Measurements from ENCODE around the gene ARHGEF7. TPM values are rescaled to one million over a fixed set of nuclear protein-coding genes. Genes with fewer than 3 reads are reported as not detected.
"Not testable (repeated sequence)": the region's sequence is repeated elsewhere in the genome, so short reads cannot be mapped to it uniquely, and the experiment has no call there.

ARHGEF7 gene
- polyA plus RNA-seq, 4 donors, result 57.2 to 93.8 (median 69.8) TPM

GRCh38 chr13:111245576-111246384, 130.7 kb downstream of the ARHGEF7 start:
- no peak for DNase-seq (ENCODE audit: low read depth in 4 of 4, low spot score in 2 of 4)

DNA sequence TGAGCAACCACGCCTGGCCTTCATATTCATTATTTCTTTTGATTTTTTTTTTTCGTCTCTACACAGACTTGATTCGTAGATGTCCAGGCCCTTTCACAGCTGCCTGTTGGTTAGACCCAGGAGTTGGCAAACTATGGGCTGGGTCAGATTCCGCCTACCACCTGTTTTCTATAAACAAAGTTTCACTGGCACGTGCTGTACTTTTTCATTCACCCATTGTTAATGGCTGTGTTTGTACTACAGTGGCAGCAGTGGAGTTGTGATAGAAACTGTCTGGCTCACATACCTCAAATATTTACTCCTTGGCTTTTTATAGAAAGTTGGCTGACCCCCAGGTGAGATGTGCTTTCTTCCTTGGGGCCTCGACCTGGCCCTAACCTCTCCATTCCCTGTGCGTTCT, 132.4 kb downstream of the ARHGEF7 start:
- DNase-seq (ENCODE audit: low read depth in 4 of 4, low spot score in 2 of 4), result no peak

GRCh38 chr13:111248822-111249221, 133.7 kb downstream of the ARHGEF7 start:
- DNase-seq (ENCODE audit: low read depth in 4 of 4, low spot score in 2 of 4), result no peak

DNA sequence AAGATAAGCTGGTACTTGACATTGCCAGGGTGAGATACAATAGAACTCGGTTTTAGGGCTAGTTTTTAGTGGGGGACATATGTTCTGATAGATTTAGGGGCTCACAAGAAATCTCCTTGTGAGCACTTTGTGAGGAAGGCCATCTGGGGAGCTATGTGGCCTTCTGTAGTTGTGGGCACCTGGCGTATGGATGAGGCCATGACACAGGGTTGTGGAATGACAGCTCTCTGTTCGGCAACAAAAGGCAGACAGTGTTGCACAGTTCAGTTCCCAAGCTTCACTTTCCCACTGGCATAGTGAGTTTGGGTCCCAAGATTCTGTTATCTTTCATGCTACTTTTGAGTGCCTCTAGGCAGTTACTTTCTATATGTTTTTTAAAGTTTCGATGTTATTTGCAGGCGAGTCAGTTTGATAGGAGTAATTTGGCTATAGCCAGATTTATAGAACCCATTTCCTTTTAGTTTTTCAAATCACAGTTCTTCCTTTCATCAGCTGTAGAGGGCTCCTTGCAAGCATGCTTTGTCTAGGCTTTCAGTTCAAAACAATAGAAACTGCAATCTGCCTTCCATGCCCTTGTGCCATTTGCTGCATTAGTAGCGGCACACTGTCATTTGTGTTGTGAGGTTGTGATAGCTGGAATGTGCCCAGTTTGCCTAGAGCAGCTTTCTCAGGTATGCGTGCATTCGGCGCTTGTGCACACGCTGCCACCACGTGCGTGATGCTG, 134.7 kb downstream of the ARHGEF7 start:
- no peak for DNase-seq (ENCODE audit: low read depth in 4 of 4, low spot score in 2 of 4)

DNA sequence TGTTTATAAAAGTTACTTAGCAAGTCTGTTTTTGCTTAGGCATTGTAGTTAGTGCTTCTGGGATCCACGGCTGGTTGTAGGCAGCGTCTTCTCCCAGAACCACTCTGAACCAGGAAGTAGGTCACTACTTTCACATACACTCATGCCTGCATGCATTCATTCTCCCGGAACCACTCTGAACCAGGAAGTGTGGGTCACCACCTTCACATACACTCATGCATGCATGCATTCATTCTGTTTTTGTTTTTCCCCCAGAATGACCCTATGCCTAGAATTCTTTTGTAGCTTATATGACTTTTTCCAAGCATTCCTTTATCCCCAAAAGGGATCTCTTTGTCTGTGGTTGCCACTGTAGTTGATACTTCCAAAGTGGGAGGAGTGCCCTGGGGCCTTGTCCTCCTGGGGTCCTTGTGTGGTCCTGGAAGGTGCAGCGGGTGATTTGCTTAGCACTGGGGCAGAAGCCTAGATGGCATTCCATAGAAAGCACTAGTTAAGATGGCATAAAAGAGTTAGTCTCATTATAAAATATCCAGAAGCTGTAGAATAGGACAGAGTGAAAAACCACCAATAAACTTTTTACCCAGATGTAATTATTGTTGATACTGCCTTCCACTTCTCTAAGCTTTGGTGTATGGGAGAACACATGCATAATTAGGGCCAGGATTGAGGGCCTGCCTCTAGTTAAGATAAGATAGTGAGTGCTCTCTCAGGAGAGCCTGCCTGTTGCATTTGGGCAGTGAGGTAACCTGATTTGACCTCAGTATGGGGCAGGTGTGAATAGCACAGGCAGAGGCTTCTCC, 136.7 kb downstream of the ARHGEF7 start:
- DNase-seq (ENCODE audit: low read depth in 4 of 4, low spot score in 2 of 4), result no peak

- DNase-seq (ENCODE audit: low read depth in 4 of 4, low spot score in 2 of 4), result no peak
These were observed 137.6 kb downstream of the ARHGEF7 start for GRCh38 chr13:111252446-111253364.

- no peak for DNase-seq (ENCODE audit: low read depth in 4 of 4, low spot score in 2 of 4)
These were observed 138.3 kb downstream of the ARHGEF7 start for GRCh38 chr13:111253365-111253872.

DNA sequence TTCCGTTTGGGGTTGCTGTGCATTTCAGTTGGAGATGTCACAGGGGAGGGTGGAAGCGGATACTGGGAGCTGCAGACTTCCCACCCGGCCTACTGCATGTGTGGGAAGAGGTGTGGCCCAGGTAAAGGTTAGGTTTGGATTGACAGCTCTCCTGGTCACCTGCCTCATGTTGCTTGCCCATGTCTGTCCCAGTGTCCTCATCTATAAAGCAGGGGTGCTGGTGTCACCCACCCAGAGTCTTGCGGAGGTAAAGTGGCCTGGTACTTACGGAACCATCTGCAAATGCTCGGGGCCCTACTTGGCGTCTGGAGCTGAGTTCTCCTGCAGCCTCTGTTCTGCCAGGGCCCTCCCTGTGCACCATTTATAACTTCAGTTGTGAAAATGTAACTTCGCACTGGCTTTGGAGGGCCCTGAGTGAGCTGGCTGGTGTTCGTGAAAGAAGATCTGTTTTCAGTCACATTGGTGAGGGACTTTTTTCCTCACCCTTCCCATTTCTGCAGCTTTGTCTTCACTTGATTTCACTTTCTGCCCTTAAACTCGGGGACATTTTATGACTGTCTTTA, 140.2 kb downstream of the ARHGEF7 start:
- no peak for DNase-seq (ENCODE audit: low read depth in 4 of 4, low spot score in 2 of 4)

DNA sequence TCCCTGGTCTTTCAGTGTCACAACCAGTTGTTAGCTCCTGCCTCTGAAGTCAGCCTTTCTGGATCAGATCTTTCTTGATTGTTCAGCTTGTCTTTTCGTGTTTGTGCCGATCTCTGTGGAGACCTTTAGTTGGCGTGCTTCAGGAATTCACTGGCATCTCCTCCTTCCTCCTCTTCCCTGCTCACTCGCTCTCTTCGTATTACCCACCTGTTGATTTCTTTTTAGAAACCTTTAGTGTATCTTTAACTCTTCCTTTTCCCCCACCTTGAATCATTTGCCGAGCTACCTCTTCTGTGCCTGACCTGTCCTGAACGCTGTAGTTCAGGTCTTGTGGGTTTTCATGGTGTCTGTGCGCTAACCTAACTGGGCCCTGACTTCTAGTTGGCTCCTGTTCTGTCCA, 141.3 kb downstream of the ARHGEF7 start:
- DNase-seq (ENCODE audit: low read depth in 4 of 4, low spot score in 2 of 4), result no peak

- no peak for DNase-seq (ENCODE audit: low read depth in 4 of 4, low spot score in 2 of 4)
These were observed 141.8 kb downstream of the ARHGEF7 start for GRCh38 chr13:111256946-111257345.

GRCh38 chr13:111257899-111258298, 142.8 kb downstream of the ARHGEF7 start:
- DNase-seq (ENCODE audit: low read depth in 4 of 4, low spot score in 2 of 4), result not testable (repeated sequence)

DNA sequence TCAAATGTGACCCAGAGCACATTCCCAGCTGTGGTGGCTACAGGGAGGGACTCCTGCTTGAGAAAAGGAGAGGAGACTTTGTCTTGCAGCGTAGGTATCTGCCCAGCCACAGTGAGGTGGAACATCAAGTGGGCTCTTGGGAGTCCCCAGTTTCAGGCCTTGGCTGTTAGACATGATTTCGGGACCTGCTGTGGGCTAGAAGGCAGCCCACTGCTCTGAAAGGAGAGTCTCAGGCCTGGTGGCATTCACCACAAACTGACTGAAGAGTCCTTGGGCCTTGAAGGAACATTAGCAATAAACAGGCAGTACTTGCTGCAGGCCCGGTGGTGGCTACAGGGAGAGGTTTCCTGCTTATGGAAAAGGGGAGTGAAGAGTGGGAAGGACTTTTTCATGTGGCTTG, 143.5 kb downstream of the ARHGEF7 start:
- DNase-seq (ENCODE audit: low read depth in 4 of 4, low spot score in 2 of 4), result no peak

- no peak for DNase-seq (ENCODE audit: low read depth in 4 of 4, low spot score in 2 of 4)
These were observed 143.9 kb downstream of the ARHGEF7 start for GRCh38 chr13:111259058-111259457.

DNA sequence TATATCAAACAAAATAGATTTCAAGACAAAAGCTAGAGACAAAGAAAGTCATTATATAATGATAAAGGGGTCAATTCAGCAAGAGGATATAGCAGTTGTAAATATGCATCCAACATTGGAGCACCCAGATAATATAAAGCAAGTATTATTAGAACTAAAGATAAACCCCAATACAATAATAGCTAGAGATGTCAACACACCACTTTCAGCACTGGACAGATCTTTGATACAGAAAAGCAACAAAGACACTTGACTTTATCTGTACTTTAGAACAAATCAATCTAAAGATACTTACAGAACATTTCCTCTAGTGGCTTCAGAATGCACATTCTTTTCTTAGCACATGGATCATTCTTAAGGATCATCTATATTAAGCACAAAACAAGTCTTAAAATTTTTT, 146.2 kb downstream of the ARHGEF7 start:
- no peak for DNase-seq (ENCODE audit: low read depth in 4 of 4, low spot score in 2 of 4)

DNA sequence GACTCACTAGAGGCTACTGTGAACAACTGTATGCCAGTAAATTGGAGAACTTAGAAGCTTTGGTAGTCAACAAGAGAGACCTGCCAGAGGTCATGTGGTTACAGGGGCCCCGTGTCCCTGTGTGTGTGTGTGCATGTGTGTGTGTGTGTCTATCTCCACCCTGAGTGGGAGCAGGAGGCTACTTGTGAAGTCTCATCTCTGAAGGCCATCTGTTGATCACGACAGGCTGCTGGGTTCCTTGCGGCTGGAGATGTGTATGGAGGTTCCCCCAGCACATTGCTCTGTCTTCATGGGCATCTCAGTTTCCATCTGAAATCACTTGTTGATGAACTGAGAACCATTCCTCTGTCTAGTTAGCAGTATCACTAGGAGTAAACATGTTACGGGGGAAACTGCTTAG, 147.2 kb downstream of the ARHGEF7 start:
- DNase-seq (ENCODE audit: low read depth in 4 of 4, low spot score in 2 of 4), result no peak

DNA sequence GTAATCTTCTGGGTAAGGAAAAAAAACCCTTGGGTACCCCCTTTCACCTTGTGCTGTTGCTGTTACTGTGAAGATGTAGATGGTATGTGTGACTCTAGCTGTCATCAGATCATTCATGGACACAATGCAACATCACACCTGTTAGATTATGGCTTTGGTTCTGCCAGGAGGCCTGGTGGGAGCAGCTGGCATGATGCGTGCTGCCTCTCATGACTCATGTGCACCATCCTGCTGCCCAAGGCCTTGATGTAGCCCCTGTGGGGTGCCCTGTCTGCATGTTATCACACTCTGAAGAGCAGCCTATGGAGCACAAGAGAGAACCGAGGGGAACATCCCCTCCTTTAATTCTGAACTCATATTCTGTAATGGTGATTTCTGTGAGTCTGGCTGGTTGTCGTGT, 147.6 kb downstream of the ARHGEF7 start:
- no peak for DNase-seq (ENCODE audit: low read depth in 4 of 4, low spot score in 2 of 4)

DNA sequence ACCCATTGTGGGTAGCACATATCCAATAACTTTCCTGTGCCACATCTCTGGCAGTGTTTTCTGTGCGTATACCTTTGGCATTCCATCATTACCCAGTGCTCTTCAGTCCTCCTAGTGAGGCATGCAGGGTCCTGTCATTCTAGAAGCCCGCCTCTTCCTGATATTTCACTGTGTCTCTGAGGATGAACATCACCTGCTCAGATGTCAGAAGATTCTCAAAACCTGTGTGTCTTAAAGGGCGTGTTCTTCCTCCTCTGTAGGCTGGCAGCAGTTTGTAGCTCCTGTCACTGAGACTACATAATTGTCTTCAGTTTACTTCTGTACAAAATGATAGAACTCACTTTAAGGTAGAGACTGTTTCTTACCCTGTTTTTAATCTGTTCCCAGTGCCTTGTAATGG, 148.5 kb downstream of the ARHGEF7 start:
- DNase-seq (ENCODE audit: low read depth in 4 of 4, low spot score in 2 of 4), result no peak

DNA sequence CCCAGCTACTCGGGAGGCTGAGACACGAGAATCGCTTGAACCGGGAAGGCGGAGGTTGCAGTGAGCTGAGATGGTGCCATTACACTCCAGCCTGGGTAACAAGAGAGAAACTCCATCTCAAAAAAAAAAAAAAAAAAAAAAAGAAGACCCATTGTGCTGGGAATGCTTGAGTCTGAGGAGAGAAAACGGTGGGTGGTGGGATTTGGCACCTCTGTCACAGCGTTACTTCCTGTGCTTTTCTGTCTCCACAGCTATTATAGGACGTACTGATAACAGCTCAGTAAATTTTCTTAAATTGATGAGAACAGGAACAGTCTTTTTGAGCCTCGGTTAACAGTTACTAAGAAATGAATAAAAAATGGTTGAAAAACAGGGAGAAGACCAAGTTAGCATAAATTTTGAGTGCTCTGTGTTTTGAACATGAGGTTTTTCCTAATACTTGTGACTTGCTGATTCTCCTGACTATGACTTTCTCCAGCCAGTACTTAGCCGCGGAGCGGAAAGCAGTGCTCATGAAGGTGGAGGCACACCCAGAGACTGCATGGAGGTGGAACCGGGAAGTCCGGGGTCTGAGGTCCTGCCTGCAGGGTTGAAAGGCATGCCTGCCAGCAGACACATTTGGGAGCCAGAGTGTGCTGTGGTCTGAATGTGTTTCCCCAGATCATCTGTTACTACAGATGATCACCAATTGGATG, 150.0 kb downstream of the ARHGEF7 start:
- DNase-seq (ENCODE audit: low read depth in 4 of 4, low spot score in 2 of 4), result no peak

DNA sequence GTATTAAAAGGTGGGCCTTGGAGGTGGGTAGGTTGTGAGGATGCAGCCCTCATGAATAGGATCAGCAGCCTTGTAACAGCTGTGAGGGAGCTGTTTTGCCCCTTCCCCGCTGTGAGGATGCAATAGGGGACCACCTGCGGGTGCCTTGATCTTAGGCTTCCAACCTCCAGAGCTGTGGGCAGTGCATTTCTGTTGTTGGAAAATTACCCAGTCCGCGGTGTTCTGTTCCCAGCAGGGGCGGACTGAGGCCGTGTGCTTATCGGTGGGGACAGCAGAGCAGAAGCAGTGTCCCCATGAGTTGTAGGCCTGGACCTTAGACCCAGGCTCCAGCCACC, 150.6 kb downstream of the ARHGEF7 start:
- DNase-seq (ENCODE audit: low read depth in 4 of 4, low spot score in 2 of 4), result no peak
